GM23248 (cell line): Measurements from ENCODE around the gene DCUN1D4. TPM values are rescaled to one million over a fixed set of nuclear protein-coding genes. Genes with fewer than 3 reads are reported as not detected.

Experiments
- DNase-seq: peaks from one replicate; pipeline ENCODE4 v3.0.0-alpha.2; 2015
- H2AFZ ChIP-seq: fragments of 200-600 bp; sonication (generic); 2 replicates; pipeline ENCODE4 v1.6.1; 2016; ENCODE audit warnings: antibody characterized with exemption
- H3F3A ChIP-seq: fragments of 200-600 bp; sonication (generic); 2 replicates; pipeline ENCODE4 v1.6.1; 2016; ENCODE audit warnings: mild to moderate bottlenecking, antibody characterized with exemption, mixed run types; ENCODE audit not compliant: insufficient read depth
- H3K27ac ChIP-seq: fragments of 200-600 bp; sonication (generic); 2 replicates; pipeline ENCODE4 v1.5.1; 2016; ENCODE audit warnings: mild to moderate bottlenecking
- H3K27me3 ChIP-seq: fragments of 200-600 bp; sonication (generic); replicated peaks from 2 replicates; pipeline ENCODE4 v1.6.1; 2016; ENCODE audit warnings: mild to moderate bottlenecking; ENCODE audit not compliant: insufficient read depth
- H3K36me3 ChIP-seq: fragments of 200-600 bp; sonication (generic); 2 replicates; pipeline ENCODE4 v1.6.1; 2016; ENCODE audit warnings: low read depth, mild to moderate bottlenecking
- H3K4me1 ChIP-seq: fragments of 200-600 bp; sonication (generic); 2 replicates; pipeline ENCODE4 v1.6.1; 2016; ENCODE audit warnings: mild to moderate bottlenecking; ENCODE audit not compliant: insufficient read depth
- H3K4me2 ChIP-seq: fragments of 200-600 bp; sonication (generic); one replicate; pipeline ENCODE4 v1.6.1; 2016; ENCODE audit warnings: mild to moderate bottlenecking; ENCODE audit not compliant: unreplicated experiment
- H3K4me3 ChIP-seq: fragments of 200-600 bp; sonication (generic); 2 replicates; pipeline ENCODE4 v1.5.1; 2016; ENCODE audit warnings: mild to moderate bottlenecking
- H3K79me2 ChIP-seq: fragments of 200-600 bp; sonication (generic); 2 replicates; pipeline ENCODE4 v1.6.1; 2016; ENCODE audit warnings: mild to moderate bottlenecking; ENCODE audit not compliant: insufficient read depth
- H3K9ac ChIP-seq: fragments of 200-600 bp; sonication (generic); 2 replicates; pipeline ENCODE4 v1.6.1; 2016; ENCODE audit warnings: mild to moderate bottlenecking
- H3K9me2 ChIP-seq: fragments of 200-600 bp; sonication (generic); 2 replicates; pipeline ENCODE4 v1.6.1; 2016; ENCODE audit warnings: mixed run types, mild to moderate bottlenecking, moderate library complexity; ENCODE audit not compliant: insufficient read depth
- H3K9me3 ChIP-seq: fragments of 200-600 bp; sonication (generic); one replicate; pipeline ENCODE4 v1.6.1; 2017; ENCODE audit warnings: low read depth
- H4K20me1 ChIP-seq: fragments of 200-600 bp; sonication (generic); 2 replicates; pipeline ENCODE4 v1.6.0; 2016; ENCODE audit not compliant: insufficient read depth
- EZH2 ChIP-seq: fragments of 200-600 bp; sonication (generic); IDR thresholded peaks from 2 replicates; pipeline ENCODE4 v1.6.1; 2018; ENCODE audit warnings: antibody characterized with exemption, mild to moderate bottlenecking; ENCODE audit not compliant: insufficient read depth, poor library complexity, severe bottlenecking
- EZH2phosphoT487 ChIP-seq: fragments of 200-600 bp; sonication (generic); IDR thresholded peaks from 2 replicates; pipeline ENCODE4 v1.6.1; 2018; ENCODE audit warnings: antibody characterized with exemption, moderate library complexity, mild to moderate bottlenecking, low read depth; ENCODE audit not compliant: insufficient read depth
- WGBS, 2 experiments: methylation state at CpG; one replicate each; pipeline ENCODE4 v1.1.6; 2015 to 2017; ENCODE audit warnings: low lambda C conversion rate in 2 of 2, low coverage in 1 of 2; ENCODE audit errors: missing lambda C conversion rate in 2 of 2; 5-methylcytosine and 5-hydroxymethylcytosine counted together
- in situ Hi-C: fragments of 300-500 bp; cut with MboI; formaldehyde crosslinking; loops from 2 replicates; pipeline ENCODE4 v1.15.0; 2020
- polyA plus RNA-seq: library from polyadenylated mRNA; unstranded; fragments of >200 nt; fragmentation: Nextera tagmentation; extraction: Ambion mirVana; gene quantifications from 2 replicates; pipeline ENCODE4 v1.2.1, GENCODE V29; 2016
- total RNA-seq: library from RNA; depleted of rRNA; stranded (reverse); fragments of >200 nt; shearing (Covaris generic); gene quantifications from 2 replicates; pipeline ENCODE4 v1.2.3, GENCODE V29; 2014

Gene DCUN1D4
- total and polyA plus RNA-seq, 2 experiments from 2014 or later, result 33.2 to 46.8 TPM

DNA sequence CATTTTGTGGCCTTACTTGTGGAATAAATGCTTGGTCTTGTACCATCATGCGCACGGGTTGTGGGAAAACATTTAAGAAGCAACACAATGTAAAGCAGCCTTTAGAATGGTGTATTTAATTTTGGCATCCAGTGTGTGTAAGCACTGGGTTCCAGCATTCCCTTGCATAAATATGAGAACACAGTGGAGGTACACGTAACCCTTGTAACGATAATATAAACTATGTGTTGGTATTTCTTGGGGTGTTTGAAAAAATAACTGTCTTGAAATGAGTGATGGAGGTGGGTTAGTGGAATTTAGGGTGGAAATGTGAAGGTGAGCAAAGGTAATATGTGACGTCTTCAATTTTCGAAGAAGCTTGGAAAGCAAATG is 2.1 kb downstream of the DCUN1D4 start:
- H3K27ac ChIP-seq, result peak overlapping the region; percentile 69
- peak overlapping the region; percentile 85 for H3K4me3 ChIP-seq
- peaks cover 14% of the 10 kb centered on the region; the same call in 1 of the 2 replicates for H4K20me1 ChIP-seq
- H3K36me3 ChIP-seq, result no peaks in the 10 kb centered on the region
- peaks cover 62% of the 10 kb centered on the region for H3K79me2 ChIP-seq
- H3K9me3 ChIP-seq, result no peaks in the 10 kb centered on the region
- H3F3A ChIP-seq, result no peaks in the 10 kb centered on the region
- no peak for DNase-seq
- in situ Hi-C loops, result no loop called here
- peak overlapping the region; percentile 76 for H3K9ac ChIP-seq
- no peak for TF ChIP-seq EZH2
- no peak for TF ChIP-seq EZH2phosphoT487
- no peaks in the 10 kb centered on the region for H3K9me2 ChIP-seq
- 26 to 28% methylated on average over 6 of the region's 6 CpGs for WGBS, 2 experiments
- peak overlapping the region; percentile 77 for H3K4me2 ChIP-seq
- H3K4me1 ChIP-seq, result peaks cover 16% of the 10 kb centered on the region
- H2AFZ ChIP-seq, result peak overlapping the region; percentile 55
- H3K27me3 ChIP-seq, result no peaks in the 10 kb centered on the region

DNA sequence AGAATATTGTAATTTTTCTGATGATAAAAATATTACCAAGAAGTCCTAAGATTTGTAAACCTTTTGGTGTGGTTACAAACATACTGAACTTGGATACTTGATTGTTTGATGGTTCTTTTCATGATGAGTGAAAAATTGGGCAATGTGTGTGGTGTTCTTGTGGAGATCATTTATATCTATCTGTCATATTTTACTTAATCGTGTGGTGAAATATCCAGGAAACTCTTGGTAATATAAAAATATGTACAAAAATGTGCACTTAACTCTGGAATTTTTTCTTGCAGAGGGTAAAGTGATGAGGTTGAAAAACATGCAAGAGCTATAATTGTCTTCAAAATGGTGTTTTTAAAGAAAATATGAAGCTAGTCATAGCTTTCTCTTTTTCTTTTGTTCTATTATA is 2.8 kb downstream of the DCUN1D4 start:
- Histone ChIP-seq H4K20me1 (peaks cover 14% of the 10 kb centered on the region; the same call in 1 of the 2 replicates), H3K36me3 (no peaks in the 10 kb centered on the region), H2AFZ (no peak overlapping the region), H3K4me2 (peak overlapping the region; percentile 77), H3K9me3 (no peaks in the 10 kb centered on the region), H3F3A (no peaks in the 10 kb centered on the region), H3K4me1 (peaks cover 16% of the 10 kb centered on the region), H3K27me3 (no peaks in the 10 kb centered on the region), H3K27ac (peak overlapping the region; percentile 69), H3K9ac (peak overlapping the region; percentile 76), H3K4me3 (peak overlapping the region; percentile 85), H3K79me2 (peaks cover 69% of the 10 kb centered on the region), H3K9me2 (no peaks in the 10 kb centered on the region)
- in situ Hi-C loops, result no loop called here
- TF ChIP-seq EZH2phosphoT487, result no peak
- no peak for TF ChIP-seq EZH2
- peak; percentile 26 for DNase-seq
- WGBS, 2 experiments, result 0 to 5% methylated on average over 1 of the region's 1 CpG

DNA sequence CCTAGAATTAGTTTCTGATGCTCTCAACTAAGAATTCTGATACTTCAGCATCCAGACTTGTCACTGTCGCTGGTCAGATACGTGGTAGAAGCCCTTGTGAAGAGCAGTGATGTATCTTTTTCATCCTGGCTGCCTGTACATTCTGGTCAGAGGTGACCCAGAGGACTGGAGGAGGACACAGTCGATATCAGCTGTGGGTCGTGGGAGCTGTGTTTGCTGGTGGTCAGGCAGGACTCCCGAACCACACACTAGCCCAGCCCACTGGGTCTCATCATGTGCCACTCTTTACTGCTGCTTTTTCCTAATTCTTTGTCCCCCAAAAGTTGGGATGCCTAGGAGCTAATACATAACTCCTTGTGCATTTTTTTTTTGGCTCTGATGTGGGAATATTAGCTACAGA is 6.5 kb downstream of the DCUN1D4 start:
- in situ Hi-C loops, result no loop called here
- H3K27me3 ChIP-seq, result no peaks in the 10 kb centered on the region
- H4K20me1 ChIP-seq, result peaks cover 14% of the 10 kb centered on the region; the same call in 1 of the 2 replicates
- no peaks in the 10 kb centered on the region for H3K9me3 ChIP-seq
- no peak overlapping the region for H3K27ac ChIP-seq
- H2AFZ ChIP-seq, result no peak overlapping the region
- H3K9me2 ChIP-seq, result no peaks in the 10 kb centered on the region
- DNase-seq, result no peak
- H3K4me2 ChIP-seq, result no peak overlapping the region
- TF ChIP-seq EZH2 (no peak), EZH2phosphoT487 (no peak)
- no peak overlapping the region for H3K4me3 ChIP-seq
- WGBS, 2 experiments, result 84 to 87% methylated on average over 5 of the region's 5 CpGs
- H3K79me2 ChIP-seq, result peaks cover 100% of the 10 kb centered on the region
- H3K36me3 ChIP-seq, result no peaks in the 10 kb centered on the region
- H3K9ac ChIP-seq, result no peak overlapping the region
- H3K4me1 ChIP-seq, result peaks cover 33% of the 10 kb centered on the region
- H3F3A ChIP-seq, result peaks cover 4% of the 10 kb centered on the region; the same call in 1 of the 2 replicates

DNA sequence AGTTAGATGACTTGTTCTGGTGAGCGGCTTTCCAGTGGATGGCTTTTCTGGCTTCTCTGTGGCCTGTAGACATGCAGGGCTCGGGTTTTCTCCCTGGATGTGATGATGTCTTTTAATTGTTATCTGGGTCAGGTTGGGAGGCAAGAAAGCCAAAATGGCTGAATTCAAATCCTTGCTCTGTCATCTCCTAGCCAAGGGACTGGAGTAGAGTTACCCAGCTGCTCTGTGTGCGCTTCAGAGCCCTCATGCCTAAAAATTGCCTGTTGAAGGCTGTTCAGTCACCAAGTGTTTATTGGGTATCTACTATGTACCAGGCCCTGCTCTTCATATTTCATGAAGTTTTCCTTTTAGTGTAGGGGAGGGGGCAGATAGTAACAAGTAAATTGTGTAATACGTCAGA is 7.3 kb downstream of the DCUN1D4 start:
- no peak overlapping the region for H2AFZ ChIP-seq
- peaks cover 28% of the 10 kb centered on the region for H3K4me1 ChIP-seq
- no peaks in the 10 kb centered on the region for H3K36me3 ChIP-seq
- no peak for DNase-seq
- H3K79me2 ChIP-seq, result peaks cover 100% of the 10 kb centered on the region
- no peak overlapping the region for H3K9ac ChIP-seq
- H3K27me3 ChIP-seq, result no peaks in the 10 kb centered on the region
- in situ Hi-C loops, result no loop called here
- H3K27ac ChIP-seq, result no peak overlapping the region
- no peaks in the 10 kb centered on the region for H3K9me3 ChIP-seq
- no peak overlapping the region for H3K4me2 ChIP-seq
- 94 to 95% methylated on average over 4 of the region's 4 CpGs for WGBS, 2 experiments
- no peaks in the 10 kb centered on the region for H3K9me2 ChIP-seq
- TF ChIP-seq EZH2phosphoT487, result no peak
- no peak for TF ChIP-seq EZH2
- peaks cover 14% of the 10 kb centered on the region; the same call in 1 of the 2 replicates for H4K20me1 ChIP-seq
- peaks cover 4% of the 10 kb centered on the region; the same call in 1 of the 2 replicates for H3F3A ChIP-seq
- no peak overlapping the region for H3K4me3 ChIP-seq
